GM04504 (cell line): ENCODE measurements around the gene MBD5.

ENCODE experiments used
- DNase-seq: peaks from one replicate; pipeline ENCODE4 v3.0.0-alpha.2; 2012; ENCODE audit warnings: low read depth

MBD5 gene

GRCh38 chr2:148124271-148124670, 103.4 kb downstream of the MBD5 start:
- no peak for DNase-seq

- DNase-seq, result peak; percentile 8
Observed at GRCh38 chr2:148130581-148130980, 109.7 kb downstream of the MBD5 start.

GRCh38 chr2:148132412-148132811, 111.5 kb downstream of the MBD5 start:
- DNase-seq, result peak; percentile 21

- DNase-seq, result no peak
Observed at GRCh38 chr2:148135705-148136104, 114.8 kb downstream of the MBD5 start.

- no peak for DNase-seq
Observed at GRCh38 chr2:148136441-148136840, 115.5 kb downstream of the MBD5 start.

GRCh38 chr2:148161909-148162435, 141.1 kb downstream of the MBD5 start:
- DNase-seq, result no peak

- no peak for DNase-seq
Observed at GRCh38 chr2:148162871-148163270, 142.0 kb downstream of the MBD5 start.

- DNase-seq, result peak; percentile 13
Observed at GRCh38 chr2:148165975-148166374, 145.1 kb downstream of the MBD5 start.

GRCh38 chr2:148167241-148167766, 146.4 kb downstream of the MBD5 start:
- DNase-seq, result no peak

- no peak for DNase-seq
Observed at GRCh38 chr2:148167855-148168254, 147.0 kb downstream of the MBD5 start.

- no peak for DNase-seq
Observed at GRCh38 chr2:148172131-148172753, 151.4 kb downstream of the MBD5 start.

GRCh38 chr2:148173168-148173567, 152.3 kb downstream of the MBD5 start:
- DNase-seq, result no peak

GRCh38 chr2:148177559-148177958, 156.7 kb downstream of the MBD5 start:
- no peak for DNase-seq

- no peak for DNase-seq
Observed at GRCh38 chr2:148179724-148180123, 158.8 kb downstream of the MBD5 start.

- no peak for DNase-seq
Observed at GRCh38 chr2:148184976-148185375, 164.1 kb downstream of the MBD5 start.

- DNase-seq, result no peak
Observed at GRCh38 chr2:148194882-148195281, 174.0 kb downstream of the MBD5 start.

- DNase-seq, result peak; percentile 5
Observed at GRCh38 chr2:148201075-148202004, 180.4 kb downstream of the MBD5 start.

- no peak for DNase-seq
Observed at GRCh38 chr2:148202237-148202636, 181.3 kb downstream of the MBD5 start.

GRCh38 chr2:148207111-148207510, 186.2 kb downstream of the MBD5 start:
- no peak for DNase-seq

- no peak for DNase-seq
Observed at GRCh38 chr2:148209603-148210002, 188.7 kb downstream of the MBD5 start.

- DNase-seq, result no peak
Observed at GRCh38 chr2:148218326-148219075, 197.6 kb downstream of the MBD5 start.

- DNase-seq, result no peak
Observed at GRCh38 chr2:148221166-148221565, 200.3 kb downstream of the MBD5 start.
